K562 (cell line): Measurements from ENCODE around the gene MARS1. TPM values are rescaled to one million over a fixed set of nuclear protein-coding genes. Genes with fewer than 3 reads are reported as not detected.

ENCODE experiments used
- ATAC-seq: fragments of 200-7000 bp; cut with Tn5 transposase; 3 replicates; pipeline ENCODE4 v1.9.1; 2020; ENCODE audit warnings: moderate library complexity
- BruUV-seq: library from RNA; stranded (reverse); fragments of 400-500 nt; replicated peaks from 2 replicates; lab custom pipeline; 2021; lab: Mats Ljungman, UMichigan
- CTCF ChIA-PET: fragments of 300-600 bp; formaldehyde crosslinking; extraction: SDS; loops from one replicate; lab custom pipeline; 2021; ENCODE audit warnings: low intra/inter-chr PET ratio; lab: Yijun Ruan, JAX
- POLR2A ChIA-PET: fragments of 300-600, 350-650 bp; sonication (Branson Sonifier 250); formaldehyde crosslinking; extraction: SDS; loops from one replicate; lab custom pipeline; 2021; ENCODE audit warnings: antibody characterized with exemption, inconsistent platforms; lab: Yijun Ruan, JAX
- DNase-seq, 4 experiments: peaks; one replicate each; pipeline versions ENCODE4 v3.0.0 to v3.0.0-alpha.2; 2011 to 2018; ENCODE audit warnings: low spot score in 3 of 4, mixed read lengths in 3 of 4; ENCODE audit errors: extremely low read depth in 1 of 4
- FAIRE-seq: peaks from 2 replicates; lab custom pipeline; 2011; peaks lifted over from hg19 to GRCh38; lab: Jason Lieb, UNC
- H2AFZ ChIP-seq: 2 replicates; pipeline ENCODE4 v1.6.0; 2011; ENCODE audit warnings: low read depth, low read length, control low read depth, inconsistent platforms
- H3K27ac ChIP-seq: fragments of 200-600 bp; 3 replicates; pipeline ENCODE4 v1.8.0; 2011; ENCODE audit warnings: low read depth, mild to moderate bottlenecking, control low read depth, inconsistent platforms, low read length, moderate library complexity, mixed read lengths; ENCODE audit errors: extremely low read depth
- H3K27me3 ChIP-seq, 2 experiments: fragments of 300-600 bp in 1 of 2; 2 replicates in 1 of 2; 3 replicates in 1 of 2; pipeline versions ENCODE4 v1.6.0 to v1.8.0; 2011; ENCODE audit warnings: inconsistent platforms in 2 of 2, low read length in 2 of 2, mild to moderate bottlenecking in 1 of 2, mixed read lengths in 1 of 2, moderate library complexity in 1 of 2; ENCODE audit not compliant: control insufficient read depth in 2 of 2, insufficient read depth in 2 of 2
- H3K36me3 ChIP-seq: fragments of 300-600 bp; 3 replicates; pipeline ENCODE4 v1.8.0; 2011; ENCODE audit warnings: mild to moderate bottlenecking, low read length, inconsistent platforms; ENCODE audit not compliant: control insufficient read depth, insufficient read depth
- H3K4me1 ChIP-seq, 2 experiments: fragments of 200-600 bp in 1 of 2; replicated peaks in 1 of 2; 2 replicates in 1 of 2; 3 replicates in 1 of 2; pipeline versions ENCODE4 v1.5.1 to v1.8.0; 2011; ENCODE audit warnings: inconsistent platforms in 2 of 2, low read length in 2 of 2, mild to moderate bottlenecking in 1 of 2, mixed read lengths in 1 of 2, moderate library complexity in 1 of 2; ENCODE audit not compliant: control insufficient read depth in 2 of 2, insufficient read depth in 2 of 2
- H3K4me2 ChIP-seq: 2 replicates; pipeline ENCODE4 v1.6.1; 2011; ENCODE audit warnings: low read length, control low read depth, inconsistent platforms, mixed read lengths; ENCODE audit not compliant: insufficient read depth
- H3K4me3 ChIP-seq: fragments of 200-600 bp; sonication (generic), shearing (Covaris generic); 2 replicates; pipeline ENCODE4 v1.5.1; 2016; ENCODE audit warnings: control low read depth, inconsistent platforms
- H3K79me2 ChIP-seq: fragments of 200-600 bp; 3 replicates; pipeline ENCODE4 v1.8.0; 2011; ENCODE audit warnings: low read length, inconsistent platforms; ENCODE audit not compliant: control insufficient read depth, insufficient read depth
- H3K9ac ChIP-seq, 2 experiments: 2 replicates each; pipeline versions ENCODE4 v1.6.0 to v1.6.1; 2011; ENCODE audit warnings: low read depth in 2 of 2, low read length in 2 of 2, control low read depth in 1 of 2, inconsistent platforms in 1 of 2, mild to moderate bottlenecking in 1 of 2, mixed read lengths in 1 of 2; ENCODE audit not compliant: insufficient read depth in 1 of 2
- H3K9me1 ChIP-seq: one replicate; pipeline ENCODE4 v1.6.0; 2011; ENCODE audit warnings: inconsistent platforms, mild to moderate bottlenecking, low read length, moderate library complexity; ENCODE audit not compliant: control insufficient read depth, insufficient read depth
- H3K9me3 ChIP-seq: replicated peaks from 2 replicates; pipeline ENCODE4 v1.5.1; 2011; ENCODE audit warnings: low read depth, low read length, inconsistent platforms; ENCODE audit not compliant: control insufficient read depth, insufficient read depth
- H4K20me1 ChIP-seq: replicated peaks from 2 replicates; pipeline ENCODE4 v1.6.1; 2011; ENCODE audit warnings: low read length, inconsistent platforms, mixed read lengths; ENCODE audit not compliant: control insufficient read depth, insufficient read depth
- NFE2 ChIP-seq: IDR thresholded peaks from 2 replicates; pipeline ENCODE4 v1.6.1; 2014; ENCODE audit warnings: antibody characterized with exemption, low read depth
- PCBP2 ChIP-seq: fragments of 200-400 bp; formaldehyde crosslinking; IDR thresholded peaks from 2 replicates; pipeline ENCODE4 v1.6.1; 2018; ENCODE audit warnings: low read length, low read depth, mild to moderate bottlenecking, moderate library complexity; ENCODE audit not compliant: poor library complexity, severe bottlenecking
- POLR2A ChIP-seq: fragments of 450-650 bp; conservative IDR thresholded peaks from 2 replicates; pipeline ENCODE4 v1.6.1; 2016
- POLR2AphosphoS2 ChIP-seq: IDR thresholded peaks from 2 replicates; pipeline ENCODE4 v1.6.1; 2012; ENCODE audit warnings: low read length, improper control_type of control experiment
- POLR2B ChIP-seq: fragments of 450-650 bp; IDR thresholded peaks from 2 replicates; pipeline ENCODE4 v1.6.1; 2018; ENCODE audit warnings: low read depth; ENCODE audit not compliant: partially characterized antibody
- RBFOX2 ChIP-seq: fragments of 200-400 bp; formaldehyde crosslinking; IDR thresholded peaks from 2 replicates; pipeline ENCODE4 v1.6.1; 2017; ENCODE audit warnings: low read depth, mild to moderate bottlenecking, low read length, moderate library complexity
- ZNF347 ChIP-seq: fragments of 450-650 bp; formaldehyde crosslinking; IDR thresholded peaks from 2 replicates; pipeline ENCODE4 v1.4.0; 2020; ENCODE audit warnings: low read depth, mild to moderate bottlenecking, moderate library complexity
- WGBS: fragments of 100-300 bp; shearing (Covaris generic); methylation state at CpG from one replicate; pipeline ENCODE4 v1.1.6; 2016; ENCODE audit warnings: low coverage, mixed read lengths; ENCODE audit not compliant: insufficient coverage; ENCODE audit errors: missing lambda C conversion rate; 5-methylcytosine and 5-hydroxymethylcytosine counted together
- in situ Hi-C: fragments of 300-500 bp; cut with MboI; formaldehyde crosslinking; loops from 4 replicates; pipeline ENCODE4 v1.15.0; 2018; ENCODE audit warnings: inconsistent platforms, mixed read lengths
- intact Hi-C: fragments of 100-400 bp; cut with micrococcal nuclease; formaldehyde crosslinking; loops from 2 replicates; pipeline ENCODE4 v1.14.2; 2022
- polyA plus RNA-seq, 8 experiments: library from polyadenylated mRNA; depleted of rRNA in 4 of 8; stranded (reverse) in 5 of 8; unstranded in 3 of 8; fragments of >200 nt; fragmentation: Nextera tagmentation in 2 of 8; fragmentation: Illumina TruSeq in 1 of 8; extraction: Ambion mirVana in 2 of 8; extraction: Trizol in 1 of 8; gene quantifications; 2 replicates each; pipeline versions ENCODE4 v1.2.1 to v1.2.3, GENCODE V29; 2011 to 2014; ENCODE audit warnings: inconsistent platforms in 1 of 8, missing spikeins in 1 of 8
- total RNA-seq, 7 experiments: library from RNA; depleted of rRNA in 6 of 7; stranded (reverse); fragments of >200 nt in 6 of 7; fragmentation: Illumina TruSeq in 2 of 7; extraction: Trizol in 2 of 7; gene quantifications; 2 replicates each; pipeline versions ENCODE4 v1.2.1 to v1.2.3, GENCODE V29; 2011 to 2021; ENCODE audit warnings: low replicate concordance in 1 of 7

MARS1 gene
- total and polyA plus RNA-seq, 9 of the 15 experiments (the other 6 are each of a cell fraction or from before 2014, with no cell fraction given): 117 to 382 (median 220) TPM

GRCh38 chr12:57497223-57498131 is 9.6 kb downstream of the MARS1 start:
- ATAC-seq (peak; percentile 23), FAIRE-seq (no peak), DNase-seq (no peak)
- CTCF ChIA-PET: no interaction called here
- Histone ChIP-seq H3K27ac (no peak overlapping the region), H3K4me1 (no peaks in the 10 kb centered on the region), H3K36me3 (peaks cover 69% of the 10 kb centered on the region), H3K79me2 (peaks cover 9% of the 10 kb centered on the region; the same call in 1 of the 3 replicates), H3K9me3 (0 out of 2 replicates have a peak, but pooled peaks cover 3% of the 10 kb centered on the region), H3K4me3 (no peak overlapping the region), H3K9ac (no peak overlapping the region), H3K4me2 (no peak overlapping the region), H3K27me3 (no peaks in the 10 kb centered on the region), H3K9me1 (peaks cover 6% of the 10 kb centered on the region), H4K20me1 (0 out of 2 replicates have a peak, but pooled peaks cover 6% of the 10 kb centered on the region), H2AFZ (no peak overlapping the region)
- in situ Hi-C loops: no loop called here
- BruUV-seq: TSS peak; percentile 14
- 95% methylated on average over 12 of the region's 12 CpGs for WGBS
- intact Hi-C loops: no loop called here
- POLR2A ChIA-PET: interaction anchor here (0.6 to 1.8 kb wide), 12 partner anchors 8 to 271 kb away, joined by 3 to 9 read pairs (median 4); partner anchors contain the start of gene DDIT3
- peak; percentile 66 for TF ChIP-seq POLR2B
- TF ChIP-seq POLR2A: peak; percentile 61
- TF ChIP-seq ZNF347 (CRISPR knock-in tag): no peak
- peak; percentile 59 for TF ChIP-seq RBFOX2
- TF ChIP-seq POLR2AphosphoS2: 0 out of 2 replicates have a peak, but pooled peaks have one; percentile 46
- TF ChIP-seq NFE2: no peak
- TF ChIP-seq PCBP2: no peak
